ENCODE measurements around the gene ADAMTSL2.

The ADAMTSL2 gene

GRCh38 chr9:133535306-133535877, 888 bp downstream of the ADAMTSL2 start:
- TF ChIP-seq POLR2AphosphoS5 (IDR thresholded peaks at IDR 0.05; ENCODE audit: low read depth, low read length) = no peak
- TF ChIP-seq TAF1 (IDR thresholded peaks at IDR 0.05; ENCODE audit: borderline replicate concordance, insufficient read depth, low read length) = no peak
- no peak for TF ChIP-seq SIN3A (IDR thresholded peaks at IDR 0.05; ENCODE audit: borderline replicate concordance, insufficient read depth, low read length)
- no peak for TF ChIP-seq FOXP2 (optimal IDR thresholded peaks at IDR 0.05; ENCODE audit: borderline replicate concordance, extremely low read depth, extremely low read length, insufficient read depth)
- TF ChIP-seq REST (IDR thresholded peaks at IDR 0.05; ENCODE audit: insufficient read depth in 1 of 2, low read depth in 2 of 2, low read length in 2 of 2) = no peak

GRCh38 chr9:133536080-133536479, 1.6 kb downstream of the ADAMTSL2 start:
- TF ChIP-seq POLR2AphosphoS5 (IDR thresholded peaks at IDR 0.05; ENCODE audit: low read depth, low read length) = no peak
- TF ChIP-seq TAF1 (IDR thresholded peaks at IDR 0.05; ENCODE audit: borderline replicate concordance, insufficient read depth, low read length) = no peak
- TF ChIP-seq SIN3A (IDR thresholded peaks at IDR 0.05; ENCODE audit: borderline replicate concordance, insufficient read depth, low read length) = no peak
- no peak for TF ChIP-seq FOXP2 (optimal IDR thresholded peaks at IDR 0.05; ENCODE audit: borderline replicate concordance, extremely low read depth, extremely low read length, insufficient read depth)
- TF ChIP-seq REST (IDR thresholded peaks at IDR 0.05; ENCODE audit: insufficient read depth in 1 of 2, low read depth in 2 of 2, low read length in 2 of 2) = no peak

- no peak for TF ChIP-seq TAF1 (IDR thresholded peaks at IDR 0.05; ENCODE audit: borderline replicate concordance, insufficient read depth, low read length)
- no peak for TF ChIP-seq FOXP2 (optimal IDR thresholded peaks at IDR 0.05; ENCODE audit: borderline replicate concordance, extremely low read depth, extremely low read length, insufficient read depth)
- no peak for TF ChIP-seq SIN3A (IDR thresholded peaks at IDR 0.05; ENCODE audit: borderline replicate concordance, insufficient read depth, low read length)
- no peak for TF ChIP-seq REST (IDR thresholded peaks at IDR 0.05; ENCODE audit: insufficient read depth in 1 of 2, low read depth in 2 of 2, low read length in 2 of 2)
- TF ChIP-seq POLR2AphosphoS5 (IDR thresholded peaks at IDR 0.05; ENCODE audit: low read depth, low read length) = no peak
These were observed 2.0 kb downstream of the ADAMTSL2 start for GRCh38 chr9:133536536-133536935.

- TF ChIP-seq FOXP2 (optimal IDR thresholded peaks at IDR 0.05; ENCODE audit: borderline replicate concordance, extremely low read depth, extremely low read length, insufficient read depth) (no peak), TAF1 (IDR thresholded peaks at IDR 0.05; ENCODE audit: borderline replicate concordance, insufficient read depth, low read length) (no peak), SIN3A (IDR thresholded peaks at IDR 0.05; ENCODE audit: borderline replicate concordance, insufficient read depth, low read length) (no peak), POLR2AphosphoS5 (IDR thresholded peaks at IDR 0.05; ENCODE audit: low read depth, low read length) (no peak), REST (IDR thresholded peaks at IDR 0.05; ENCODE audit: insufficient read depth in 1 of 2, low read depth in 2 of 2, low read length in 2 of 2) (no peak)
These were observed 2.8 kb downstream of the ADAMTSL2 start for GRCh38 chr9:133537257-133537656.
